Suprapubic skin (tissue), 3 donors: ENCODE data around the gene OR1S1.

ENCODE experiments used
- CTCF ChIP-seq, 2 donors: fragments of 200-600 bp in 1 of 2; fragments of 450-650 bp in 1 of 2; sonication (generic) in 1 of 2; IDR thresholded peaks; one replicate each; pipeline ENCODE4 v1.5.1; 2016 to 2019; ENCODE audit warnings: antibody characterized with exemption in 2 of 2, mild to moderate bottlenecking in 1 of 2, moderate library complexity in 1 of 2
- POLR2A ChIP-seq, 2 donors: fragments of 450-650 bp; IDR thresholded peaks; one replicate each; pipeline ENCODE4 v1.6.1; 2017; ENCODE audit warnings: antibody characterized with exemption in 2 of 2, mild to moderate bottlenecking in 2 of 2, moderate library complexity in 2 of 2

GRCh38 chr11:58164389-58164788 lies 48.1 kb upstream of the OR1S1 start:
- TF ChIP-seq CTCF (IDR thresholded peaks at IDR 0.05) (no peak), POLR2A (IDR thresholded peaks at IDR 0.05) (no peak)
